ENCODE results near the gene FOSL1. TPM values are rescaled to one million over a fixed set of nuclear protein-coding genes. Genes with fewer than 3 reads are reported as not detected.

FOSL1 gene
- total RNA-seq, 4 donors from 2014 or later: 11.9 to 72.7 (median 35.6) TPM

Other genes starting within 250 kb of the FOSL1 start
- gene RELA, start 237.5 kb downstream of the FOSL1 start, total RNA-seq: 10 to 100 TPM; 29.4 to 49.4 (median 47.5) TPM
- gene KAT5, start 188.1 kb downstream of the FOSL1 start, total RNA-seq: 10 to 100 TPM; 38.2 to 64.7 (median 51.1) TPM
- 10 to 100 TPM; 39.9 to 59.5 (median 50.8) TPM for gene RNASEH2C, start 179.6 kb downstream of the FOSL1 start, total RNA-seq
- gene AP5B1, start 119.4 kb downstream of the FOSL1 start, total RNA-seq: 10 to 100 TPM; 16.4 to 38.5 (median 23.3) TPM
- 10 to 100 TPM; 26.5 to 90.9 (median 55.3) TPM for gene OVOL1, start 113.3 kb downstream of the FOSL1 start, total RNA-seq
- under 1 TPM in 1 of 4 donors, not detected in 3; 0.38 TPM for gene SNX32, start 66.4 kb downstream of the FOSL1 start, total RNA-seq
- gene CFL1, start 42.2 kb downstream of the FOSL1 start, total RNA-seq: 100 to 1,000 TPM; 453 to 833 (median 750) TPM
- 10 to 100 TPM; 17.6 to 36.2 (median 31.1) TPM for gene MUS81, start 40.0 kb downstream of the FOSL1 start, total RNA-seq
- 10 to 100 TPM in 2 of 4 donors, 1 to 10 TPM in 2; 3.6 to 29.0 (median 10.2) TPM for gene EFEMP2, start 27.6 kb downstream of the FOSL1 start, total RNA-seq
- gene CTSW, start 20.6 kb downstream of the FOSL1 start, total RNA-seq: 1 to 10 TPM in 3 of 4 donors, under 1 TPM in 1; 0.21 to 3.6 (median 1.8) TPM
- 10 to 100 TPM; 35.7 to 60.1 (median 38.4) TPM for gene FIBP, start 11.9 kb downstream of the FOSL1 start, total RNA-seq
- 10 to 100 TPM; 16.0 to 34.3 (median 28.0) TPM for gene CCDC85B, start 9.7 kb downstream of the FOSL1 start, total RNA-seq
- gene C11orf68, start 18.7 kb upstream of the FOSL1 start, total RNA-seq: 10 to 100 TPM in 2 of 4 donors, 1 to 10 TPM in 2; 5.8 to 15.6 (median 10.6) TPM
- 100 to 1,000 TPM in 1 of 4 donors, 10 to 100 TPM in 3; 69.6 to 138 (median 76.8) TPM for gene DRAP1, start 19.0 kb upstream of the FOSL1 start, total RNA-seq
- not detected for gene TSGA10IP, start 45.1 kb upstream of the FOSL1 start, total RNA-seq
- gene SART1, start 61.3 kb upstream of the FOSL1 start, total RNA-seq: 10 to 100 TPM; 27.6 to 35.0 (median 33.1) TPM
- 10 to 100 TPM; 24.7 to 43.2 (median 30.0) TPM for gene EIF1AD, start 101.8 kb upstream of the FOSL1 start, total RNA-seq
- 10 to 100 TPM; 29.1 to 52.3 (median 41.9) TPM for gene BANF1, start 102.1 kb upstream of the FOSL1 start, total RNA-seq
- gene CST6, start 111.6 kb upstream of the FOSL1 start, total RNA-seq: 10 to 100 TPM; 14.6 to 58.5 (median 15.1) TPM
- gene CATSPER1, start 126.1 kb upstream of the FOSL1 start, total RNA-seq: not detected
- gene GAL3ST3, start 148.8 kb upstream of the FOSL1 start, total RNA-seq: not detected
- gene SF3B2, start 152.0 kb upstream of the FOSL1 start, total RNA-seq: 100 to 1,000 TPM in 1 of 4 donors, 10 to 100 TPM in 3; 87.8 to 112 (median 93.5) TPM
- gene PACS1, start 169.9 kb upstream of the FOSL1 start, total RNA-seq: 10 to 100 TPM; 17.9 to 37.6 (median 25.4) TPM